Measurements from ENCODE around the gene PCCA. TPM values are rescaled to one million over a fixed set of nuclear protein-coding genes. Genes with fewer than 3 reads are reported as not detected.
"Not testable (repeated sequence)": the region's sequence is repeated elsewhere in the genome, so short reads cannot be mapped to it uniquely, and the experiment has no call there.

Gene PCCA
- total RNA-seq, 1 donor from 2014 or later = 66.8 TPM

DNA sequence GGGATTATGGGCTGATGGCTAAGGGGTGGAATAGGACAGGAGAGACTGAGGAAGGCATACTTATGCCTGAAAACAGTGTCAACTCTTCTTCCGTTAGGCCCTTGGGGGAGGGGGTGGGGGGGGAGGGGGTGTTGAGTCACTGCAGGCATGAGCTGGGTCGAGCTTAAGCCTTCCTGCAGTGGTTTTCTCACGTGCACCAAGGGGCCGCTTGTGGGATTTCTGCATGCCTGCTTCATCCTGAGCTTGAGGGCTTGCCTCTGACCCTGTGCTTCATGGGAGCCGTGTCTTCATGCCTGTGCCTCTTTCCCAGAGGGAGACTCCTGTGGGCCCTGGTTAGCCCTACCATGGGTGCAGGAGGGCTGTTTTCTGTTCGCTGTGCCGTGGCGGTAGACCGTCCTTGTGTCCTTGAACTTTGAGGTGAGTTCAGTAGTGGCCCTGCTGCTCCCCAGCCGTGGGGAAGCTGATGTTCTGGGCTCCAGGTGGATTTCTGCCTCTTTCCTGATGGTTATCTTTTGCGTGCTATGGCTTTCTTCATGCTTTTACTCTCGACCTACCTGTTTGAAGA, 186.1 kb downstream of the PCCA start:
- Mint-ChIP-seq H3K4me3 (ENCODE audit: unreplicated experiment) (no peak overlapping the region), H3K36me3 (ENCODE audit: unreplicated experiment) (no peaks in the 10 kb centered on the region), H3K9me3 (ENCODE audit: unreplicated experiment) (no peaks in the 10 kb centered on the region), H3K27me3 (ENCODE audit: unreplicated experiment) (peaks cover under 1% of the 10 kb centered on the region), H3K27ac (ENCODE audit: unreplicated experiment) (no peak overlapping the region), H3K4me1 (ENCODE audit: low read depth, unreplicated experiment) (peaks cover 5% of the 10 kb centered on the region)
- TF ChIP-seq CTCF (IDR thresholded peaks at IDR 0.05; ENCODE audit: partially characterized antibody, unreplicated experiment) = no peak
- DNase-seq = no peak

GRCh38 chr13:100275746-100276145, 186.9 kb downstream of the PCCA start:
- Mint-ChIP-seq H3K4me1 (ENCODE audit: low read depth, unreplicated experiment) (peaks cover 5% of the 10 kb centered on the region), H3K9me3 (ENCODE audit: unreplicated experiment) (no peaks in the 10 kb centered on the region), H3K27me3 (ENCODE audit: unreplicated experiment) (peaks cover 6% of the 10 kb centered on the region), H3K36me3 (ENCODE audit: unreplicated experiment) (peaks cover under 1% of the 10 kb centered on the region), H3K4me3 (ENCODE audit: unreplicated experiment) (no peak overlapping the region), H3K27ac (ENCODE audit: unreplicated experiment) (no peak overlapping the region)
- no peak for DNase-seq
- no peak for TF ChIP-seq CTCF (IDR thresholded peaks at IDR 0.05; ENCODE audit: partially characterized antibody, unreplicated experiment)

DNA sequence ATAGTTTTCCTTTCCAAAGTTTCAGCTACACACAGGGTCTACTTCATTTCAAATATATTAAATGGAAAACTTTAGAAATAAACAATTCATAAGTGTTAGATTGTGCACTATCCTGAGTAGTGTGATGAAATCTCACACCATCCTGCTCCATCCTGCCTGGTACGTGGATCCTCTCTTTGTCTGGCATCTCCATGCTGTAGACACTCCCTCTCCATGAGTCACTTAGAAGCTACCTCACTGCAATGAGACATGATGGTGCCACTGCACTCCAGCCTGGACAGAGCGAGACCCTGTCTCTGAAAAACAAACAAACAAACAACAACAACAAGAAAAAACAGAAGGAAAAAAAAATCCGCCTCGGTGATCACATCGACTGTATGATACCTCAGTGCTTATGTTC, 191.8 kb downstream of the PCCA start:
- no peak for TF ChIP-seq CTCF (IDR thresholded peaks at IDR 0.05; ENCODE audit: partially characterized antibody, unreplicated experiment)
- Mint-ChIP-seq H3K27ac (ENCODE audit: unreplicated experiment) (no peak overlapping the region), H3K9me3 (ENCODE audit: unreplicated experiment) (peaks cover 2% of the 10 kb centered on the region), H3K4me1 (ENCODE audit: low read depth, unreplicated experiment) (no peaks in the 10 kb centered on the region), H3K27me3 (ENCODE audit: unreplicated experiment) (peaks cover 10% of the 10 kb centered on the region), H3K36me3 (ENCODE audit: unreplicated experiment) (peaks cover 11% of the 10 kb centered on the region), H3K4me3 (ENCODE audit: unreplicated experiment) (no peak overlapping the region)
- DNase-seq = no peak

DNA sequence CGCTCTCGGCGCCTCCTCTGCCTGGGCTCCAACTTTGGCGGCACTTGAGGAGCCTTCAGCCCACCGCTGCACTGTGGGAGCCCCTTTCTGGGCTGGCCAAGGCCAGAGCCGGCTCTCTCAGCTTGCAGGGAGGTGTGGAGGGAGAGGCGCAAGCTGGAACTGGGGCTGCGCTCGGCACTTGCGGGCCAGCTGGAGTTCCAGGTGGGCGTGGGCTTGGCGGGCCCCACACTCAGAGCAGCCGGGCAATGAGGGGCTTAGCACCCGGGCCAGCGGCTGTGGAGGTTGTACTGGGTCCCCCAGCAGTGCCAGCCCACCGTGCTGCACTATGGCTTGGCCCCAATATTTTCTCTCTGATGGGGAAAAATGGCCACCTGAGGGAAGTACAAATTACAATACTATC, 193.4 kb downstream of the PCCA start:
- not testable (repeated sequence) for H3K4me3 Mint-ChIP-seq (ENCODE audit: unreplicated experiment); H3K4me1 Mint-ChIP-seq (ENCODE audit: low read depth, unreplicated experiment); H3K27ac Mint-ChIP-seq (ENCODE audit: unreplicated experiment); H3K9me3 Mint-ChIP-seq (ENCODE audit: unreplicated experiment); DNase-seq; H3K27me3 Mint-ChIP-seq (ENCODE audit: unreplicated experiment)
- peaks cover 11% of the 10 kb centered on the region for H3K36me3 Mint-ChIP-seq (ENCODE audit: unreplicated experiment)

DNA sequence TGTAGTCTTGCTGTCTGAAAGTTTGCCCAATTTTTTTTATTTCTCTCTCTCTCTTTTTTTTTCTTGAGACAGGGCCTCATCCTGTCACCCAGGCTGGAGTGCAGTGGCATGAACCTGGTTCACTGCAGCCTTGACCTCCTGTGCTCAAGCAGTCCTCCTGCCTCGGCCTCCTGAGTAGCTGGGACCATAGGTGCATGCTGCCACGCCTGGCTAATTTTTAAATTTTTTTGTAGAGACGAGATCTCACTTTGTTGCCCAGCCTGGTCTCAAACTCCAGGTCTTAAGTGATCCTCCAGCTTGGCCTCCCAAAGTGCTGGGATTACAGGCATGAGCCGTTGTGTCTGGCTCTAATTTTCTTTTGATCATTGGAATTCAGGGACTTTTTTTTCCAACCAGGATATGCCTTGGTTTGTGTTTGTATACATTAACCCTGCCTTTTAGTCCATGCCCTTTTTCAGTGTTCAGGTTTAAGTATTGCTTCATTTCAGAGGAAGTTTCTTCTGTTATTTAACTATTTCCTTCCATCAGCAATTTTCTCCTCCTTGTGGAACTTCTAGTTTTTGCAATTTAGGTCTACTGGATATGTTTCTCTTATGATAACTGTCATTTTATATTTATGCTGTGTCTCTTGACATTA, 201.4 kb downstream of the PCCA start:
- Mint-ChIP-seq H3K4me1 (ENCODE audit: low read depth, unreplicated experiment) (peaks cover 41% of the 10 kb centered on the region), H3K9me3 (ENCODE audit: unreplicated experiment) (peaks cover 8% of the 10 kb centered on the region), H3K36me3 (ENCODE audit: unreplicated experiment) (no peaks in the 10 kb centered on the region), H3K4me3 (ENCODE audit: unreplicated experiment) (no peak overlapping the region), H3K27me3 (ENCODE audit: unreplicated experiment) (peaks cover 2% of the 10 kb centered on the region), H3K27ac (ENCODE audit: unreplicated experiment) (peak overlapping the region; percentile 22)
- no peak for TF ChIP-seq CTCF (IDR thresholded peaks at IDR 0.05; ENCODE audit: partially characterized antibody, unreplicated experiment)
- no peak for DNase-seq

Data from glutamatergic neuron (in vitro differentiated cells).